Motor neuron (in vitro differentiated cells): Measurements from ENCODE around the gene SPECC1. TPM values are rescaled to one million over a fixed set of nuclear protein-coding genes. Genes with fewer than 3 reads are reported as not detected.
"Not testable (repeated sequence)": the region's sequence is repeated elsewhere in the genome, so short reads cannot be mapped to it uniquely, and the experiment has no call there.

Experiments used
- ATAC-seq, 8 experiments: fragments of 200-7000 bp; cut with Tn5 transposase; replicated peaks in 6 of 8; 2 replicates each; pipeline ENCODE4 v1.8.0; 2021; ENCODE audit warnings: mild to moderate bottlenecking in 8 of 8, moderate library complexity in 8 of 8
- H3K27ac ChIP-seq, 2 donors: fragments of 250-450 bp; sonication (Bioruptor Pico); 2 replicates each; pipeline ENCODE4 v1.9.0; 2021; ENCODE audit warnings: antibody characterized with exemption in 2 of 2, mild to moderate bottlenecking in 2 of 2, moderate library complexity in 1 of 2
- H3K4me1 ChIP-seq, 2 donors: fragments of 250-450 bp; sonication (Bioruptor Pico); replicated peaks in 1 of 2; 2 replicates each; pipeline ENCODE4 v1.6.1; 2021; ENCODE audit warnings: antibody characterized with exemption in 2 of 2, mild to moderate bottlenecking in 2 of 2, moderate library complexity in 1 of 2
- H3K4me3 ChIP-seq, 5 donors: fragments of 250-450 bp; sonication (Bioruptor Pico); 2 replicates each; pipeline ENCODE4 v1.9.0; 2021; ENCODE audit warnings: antibody characterized with exemption in 5 of 5, mild to moderate bottlenecking in 5 of 5, moderate library complexity in 4 of 5
- WGBS, 10 experiments: fragments of 450-650 bp; shearing (Covaris generic); methylation state at CpG; one replicate each; pipeline ENCODE4 v1.0.0; 2022; 5-methylcytosine and 5-hydroxymethylcytosine counted together
- in situ Hi-C, 9 experiments: fragments of 400-800 bp; cut with MboI; loops; one replicate each; pipeline ENCODE4 v1.15.0; 2021; ENCODE audit warnings: low sequenced_read_pairs in 9 of 9, low pct_unique_long_range_greater_than_20kb in 2 of 9; ENCODE audit not compliant: unreplicated experiment in 9 of 9
- total RNA-seq, 8 experiments: library from RNA; unstranded; fragments of 300-600 nt; gene quantifications; 2 replicates each; pipeline versions ENCODE4 v1.2.3 to v1.2.4, GENCODE V29; 2022

The SPECC1 gene
- 100 to 1,000 TPM in 3 of 8 experiments, 10 to 100 TPM in 5; 25.8 to 269 (median 79.5) TPM for total RNA-seq

DNA sequence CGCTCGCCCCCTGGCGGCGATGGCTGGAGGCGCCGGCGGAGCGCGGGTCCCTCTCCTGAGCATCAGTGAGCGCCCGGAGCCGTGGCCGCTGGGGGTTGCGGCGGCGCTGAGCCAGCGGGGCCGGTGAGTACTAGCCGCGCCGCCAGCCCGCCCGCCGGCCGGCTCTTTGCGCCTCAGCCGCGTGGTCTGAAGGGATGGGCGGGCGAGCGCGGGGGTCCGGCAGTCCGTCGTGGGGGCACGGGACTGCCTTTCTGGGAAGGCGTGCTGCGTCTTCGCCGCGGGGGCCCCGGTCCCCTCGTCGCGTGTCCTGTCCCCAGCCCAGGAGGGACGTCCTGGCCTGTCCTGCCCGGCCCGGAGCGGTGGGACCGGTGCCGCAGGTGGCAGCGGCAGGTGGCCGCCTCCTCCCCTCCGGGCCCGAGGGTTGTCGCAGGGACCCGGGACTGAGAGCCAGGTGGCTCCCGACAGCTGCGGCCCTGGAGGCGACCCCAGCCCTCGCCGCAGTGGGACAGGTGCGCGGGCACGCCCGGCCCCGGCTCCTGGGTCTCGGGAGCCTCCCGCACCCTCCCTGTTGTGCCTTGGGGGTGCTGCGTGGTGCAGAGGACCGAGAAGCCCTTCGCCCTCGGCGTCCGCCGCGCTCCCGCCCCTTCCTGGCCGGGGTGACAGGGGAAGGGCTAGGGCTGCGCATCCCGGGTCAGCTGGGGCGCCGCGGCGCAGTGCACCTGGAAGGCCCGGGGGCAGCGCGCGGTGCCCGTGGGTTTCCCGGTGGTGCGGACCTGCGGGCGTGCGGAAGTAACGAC, at the start of gene SPECC1:
Gene SPECC1, plus strand, starts transcription at position 58 of the 797 bp plus-strand sequence. CDS start 87,293 bp downstream, outside the sequence.
- in situ Hi-C loops, result loop anchor here in 3 of 9 experiments (10.0 kb wide), 1 partner anchor 95 kb away; no protein-coding TSS in a partner anchor
- no peak within 1 kb of the TSS for H3K27ac ChIP-seq
- ATAC-seq, result peak; percentile 90 to 97 (median 95)
- H3K4me3 ChIP-seq, result peak within 1 kb of the TSS; percentile 46 to 65 (median 54)
- 0 to 7% (median 0%) methylated on average over 2 to 6 of the region's 96 CpGs; no CpG with 5 or more reads in 6 of the 10 experiments for WGBS, 10 experiments
- H3K4me1 ChIP-seq, result peaks cover 0 to 5% of the 10 kb centered on the region in 2 donors

- H3K4me3 ChIP-seq, ATAC-seq, H3K27ac ChIP-seq, in situ Hi-C loops, H3K4me1 ChIP-seq: not testable (repeated sequence)
- 20 to 100% (median 81%) methylated on average over 1 to 2 of the region's 2 CpGs; no CpG with 5 or more reads in 1 of the 10 experiments for WGBS, 10 experiments
Measured at GRCh38 chr17:19962954-19963353, 46.2 kb upstream of the SPECC1 start.

DNA sequence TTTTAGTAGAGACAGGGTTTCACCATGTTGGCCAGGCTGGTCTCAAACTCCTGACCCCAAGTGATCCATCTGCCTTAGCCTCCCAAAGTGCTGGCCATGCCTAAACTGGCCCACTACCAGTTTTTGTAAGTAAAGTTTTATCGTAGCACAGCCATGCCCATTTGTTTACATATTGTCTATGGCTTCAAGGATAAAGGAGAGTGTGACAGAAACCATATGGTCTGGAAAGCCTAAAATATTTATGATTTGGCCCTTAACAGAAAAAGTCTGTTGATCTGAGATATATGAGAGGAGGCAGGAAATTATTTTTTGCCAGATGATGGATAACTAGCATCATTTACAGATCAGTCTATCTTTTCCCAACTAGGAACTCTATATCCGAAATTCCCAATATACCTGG, 36.0 kb upstream of the SPECC1 start:
- ATAC-seq, result no peak
- no peak overlapping the region for H3K4me3 ChIP-seq
- no peak overlapping the region for H3K27ac ChIP-seq
- H3K4me1 ChIP-seq, result peaks cover 3 to 12% of the 10 kb centered on the region in 2 donors
- in situ Hi-C loops, result no loop called here
- 25 to 100% (median 91%) methylated on average over 1 to 2 of the region's 2 CpGs; no CpG with 5 or more reads in 2 of the 10 experiments for WGBS, 10 experiments

DNA sequence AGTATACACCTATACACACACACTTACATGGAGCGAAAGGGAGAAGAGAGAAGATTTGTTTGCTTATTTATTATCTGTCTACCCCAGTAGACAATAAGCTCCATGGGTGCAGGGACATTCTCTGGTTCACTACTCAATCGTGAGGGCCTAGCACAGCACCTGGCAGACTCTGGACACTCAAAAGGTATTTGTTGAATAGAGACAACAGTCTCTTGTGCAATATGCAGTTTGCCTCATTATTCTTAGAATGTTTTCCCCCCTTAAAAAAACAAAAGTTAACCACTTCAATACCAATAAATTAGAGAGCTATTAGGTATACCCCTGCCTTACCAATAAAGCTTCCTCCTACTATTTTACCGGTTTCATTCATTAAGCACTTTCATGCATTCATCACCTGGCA, 33.6 kb upstream of the SPECC1 start:
- Histone ChIP-seq H3K27ac (no peak overlapping the region), H3K4me1 (peaks cover 6 to 15% of the 10 kb centered on the region in 2 donors), H3K4me3 (no peak overlapping the region)
- in situ Hi-C loops, result loop anchor here in 4 of 9 experiments (25.0 kb wide), 2 partner anchors 137 to 237 kb away; no protein-coding TSS in a partner anchor
- 54 to 100% (median 96%) methylated on average over 1 to 3 of the region's 3 CpGs; no CpG with 5 or more reads in 1 of the 10 experiments for WGBS, 10 experiments
- no peak for ATAC-seq

- in situ Hi-C loops, result loop anchor here in 4 of 9 experiments (25.0 kb wide), 2 partner anchors 135 to 235 kb away; no protein-coding TSS in a partner anchor
- WGBS, 10 experiments, result 0 to 3% (median 0%) methylated on average over 2 to 5 of the region's 75 CpGs; no CpG with 5 or more reads in 6 of the 10 experiments
- Histone ChIP-seq H3K4me3 (peak within 1 kb of the TSS; percentile 82 to 93 (median 87)), H3K27ac (peak within 1 kb of the TSS; percentile 73 to 82), H3K4me1 (peaks cover 6 to 15% of the 10 kb centered on the region in 2 donors)
- ATAC-seq, result peak; percentile 87 to 94 (median 92)
Measured at GRCh38 chr17:19977293-19978208, 31.6 kb upstream of the SPECC1 start, which contains the start of gene AKAP10. Gene AKAP10, minus strand, starts transcription at chr17:19977828. Its CDS starts 149 bp downstream, at chr17:19977679.

- Histone ChIP-seq H3K4me3 (peak overlapping the region; percentile 82 to 93 (median 87)), H3K27ac (peak overlapping the region; percentile 73 to 82), H3K4me1 (peaks cover 6 to 15% of the 10 kb centered on the region in 2 donors)
- WGBS, 10 experiments, result 52 to 100% (median 72%) methylated on average over 1 to 16 of the region's 22 CpGs; no CpG with 5 or more reads in 2 of the 10 experiments
- in situ Hi-C loops, result loop anchor here in 4 of 9 experiments (25.0 kb wide), 2 partner anchors 134 to 234 kb away; no protein-coding TSS in a partner anchor
- ATAC-seq, result peak in 1 of 8 experiments; percentile 19
Measured at GRCh38 chr17:19978209-19978802, 30.9 kb upstream of the SPECC1 start.

GRCh38 chr17:19978805-19979211, 30.4 kb upstream of the SPECC1 start:
- WGBS, 10 experiments, result 86 to 99% (median 97%) methylated on average over 2 to 13 of the region's 13 CpGs
- H3K4me1 ChIP-seq, result peaks cover 6 to 15% of the 10 kb centered on the region in 2 donors
- no peak overlapping the region for H3K27ac ChIP-seq
- in situ Hi-C loops, result loop anchor here in 4 of 9 experiments (25.0 kb wide), 2 partner anchors 133 to 233 kb away; no protein-coding TSS in a partner anchor
- H3K4me3 ChIP-seq, result peak overlapping the region in 1 of 5 donors; percentile 90
- ATAC-seq, result no peak

DNA sequence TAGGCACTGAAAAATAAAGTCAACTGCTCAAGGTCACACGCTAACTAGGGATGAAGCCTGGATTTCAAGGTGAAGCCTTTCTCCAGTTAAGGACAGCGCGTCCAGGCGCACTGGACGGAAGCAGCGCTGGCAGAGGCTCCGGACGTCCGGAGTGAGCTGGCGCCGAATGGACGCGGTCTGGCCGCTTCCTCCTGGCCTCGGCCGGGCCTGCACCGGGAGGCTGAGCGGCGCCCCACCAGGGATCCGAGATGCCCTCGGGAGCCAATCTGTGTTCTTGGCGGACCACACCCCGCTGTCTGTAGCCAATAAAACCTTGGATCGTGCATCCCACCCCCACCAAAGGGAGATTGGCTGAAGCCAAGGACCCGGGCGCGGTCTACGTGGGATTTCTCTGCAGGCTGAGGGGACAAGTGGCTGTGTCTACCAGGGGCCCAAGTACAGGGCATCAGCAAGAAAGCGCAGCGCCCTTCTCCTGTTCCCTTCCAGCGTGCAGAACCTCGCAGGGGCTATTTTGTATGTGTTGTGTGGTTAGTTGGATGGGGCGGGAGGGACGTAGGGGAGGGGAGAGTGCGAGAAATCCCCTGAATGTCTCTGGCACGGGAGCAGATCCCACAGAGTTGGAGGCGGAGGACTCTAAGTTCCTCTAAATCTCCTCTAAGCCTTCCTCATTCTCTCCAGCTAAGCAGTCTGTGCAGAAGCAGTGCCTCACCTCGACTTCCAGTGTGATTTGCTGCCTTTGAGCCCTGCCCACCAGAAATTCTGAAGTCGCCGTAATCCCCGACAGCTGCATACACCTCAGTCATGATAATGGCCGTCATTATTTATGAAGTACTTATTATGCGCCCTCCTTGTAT, 29.0 kb upstream of the SPECC1 start:
- Histone ChIP-seq H3K4me1 (peaks cover 6 to 15% of the 10 kb centered on the region in 2 donors), H3K4me3 (no peak overlapping the region), H3K27ac (no peak overlapping the region)
- in situ Hi-C loops, result loop anchor here in 4 of 9 experiments (25.0 kb wide), 2 partner anchors 132 to 232 kb away; no protein-coding TSS in a partner anchor
- WGBS, 10 experiments, result 60 to 100% (median 89%) methylated on average over 1 to 15 of the region's 43 CpGs; no CpG with 5 or more reads in 1 of the 10 experiments
- no peak for ATAC-seq

DNA sequence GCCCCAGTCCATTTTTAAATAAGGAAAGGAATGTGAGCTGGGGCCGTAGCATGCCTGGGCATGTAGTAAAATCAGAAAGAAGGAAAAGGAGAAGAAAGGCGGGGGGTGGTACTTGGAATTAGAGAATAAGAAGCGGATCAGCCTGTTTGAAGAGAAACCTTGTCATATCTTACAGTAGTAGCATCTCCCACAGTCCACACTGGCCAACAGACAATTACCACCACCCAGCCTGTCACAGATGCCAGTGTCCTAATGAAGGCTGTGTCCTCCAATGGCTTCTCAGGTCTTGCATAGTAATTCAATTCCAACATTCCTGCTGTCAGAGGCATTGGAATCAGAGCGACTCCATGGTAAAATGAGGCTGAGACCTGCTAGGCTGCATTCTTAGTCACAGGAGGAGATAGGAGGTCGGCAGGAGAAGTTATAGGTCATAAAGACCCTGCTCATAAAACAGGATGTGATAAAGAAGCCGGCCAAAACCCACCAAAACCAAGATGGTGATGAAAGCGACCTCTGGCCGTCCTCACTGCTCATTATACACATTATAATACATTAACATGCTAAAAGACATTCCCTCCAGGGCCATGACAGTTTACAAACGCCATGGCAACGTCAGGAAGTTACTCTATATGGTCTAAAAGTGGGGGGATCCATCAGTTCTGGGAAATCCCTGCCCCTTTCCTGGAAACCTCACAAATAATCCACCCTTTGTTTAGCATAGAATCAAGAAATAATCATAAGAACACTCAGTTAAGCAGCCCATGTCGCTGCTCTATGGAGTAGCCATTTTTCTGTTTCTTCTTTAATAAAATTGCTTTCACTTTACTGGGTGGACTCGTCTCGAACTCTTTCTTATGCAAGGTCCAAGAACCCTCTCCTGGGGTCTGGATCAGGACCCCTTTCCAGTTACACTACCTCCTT, 22.0 kb upstream of the SPECC1 start:
- Histone ChIP-seq H3K27ac (peak overlapping the region in 1 of 2 donors; percentile 27), H3K4me3 (no peak overlapping the region), H3K4me1 (peaks cover 8 to 12% of the 10 kb centered on the region in 2 donors)
- in situ Hi-C loops, result loop anchor here in 4 of 9 experiments (25.0 kb wide), 2 partner anchors 125 to 225 kb away; no protein-coding TSS in a partner anchor
- 46 to 100% (median 60%) methylated on average over 1 to 11 of the region's 13 CpGs; no CpG with 5 or more reads in 2 of the 10 experiments for WGBS, 10 experiments
- peak in 5 of 8 experiments; percentile 47 to 82 (median 65) for ATAC-seq

DNA sequence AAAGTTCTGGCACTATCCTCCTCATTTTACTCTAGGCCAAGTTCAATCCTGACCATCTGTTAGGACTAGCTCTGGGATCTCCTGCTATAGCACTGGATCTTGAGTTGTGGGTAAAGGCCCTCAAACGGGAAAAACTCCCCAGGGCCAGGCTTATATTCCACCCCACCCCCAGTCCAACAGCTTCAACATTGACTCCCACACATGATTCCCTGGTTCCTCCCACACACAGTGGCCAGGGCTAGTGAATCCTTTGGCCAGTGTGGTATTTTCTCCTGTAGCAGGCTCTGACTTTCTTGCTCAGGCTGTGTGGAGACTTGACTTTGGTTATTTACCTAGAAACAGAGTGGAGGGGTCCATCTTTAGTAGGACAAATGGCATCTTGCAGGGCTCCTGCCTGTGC, 21.3 kb upstream of the SPECC1 start:
- ATAC-seq, result peak in 1 of 8 experiments; percentile 4

More for the DNA sequence above, 21.3 kb upstream of the SPECC1 start:
- Histone ChIP-seq H3K4me1 (peaks cover 9 to 12% of the 10 kb centered on the region in 2 donors), H3K4me3 (no peak overlapping the region), H3K27ac (no peak overlapping the region)
- in situ Hi-C loops, result loop anchor here in 4 of 9 experiments (25.0 kb wide), 2 partner anchors 124 to 224 kb away; no protein-coding TSS in a partner anchor
- 40 to 83% methylated on average over 1 of the region's 1 CpG; no CpG with 5 or more reads in 8 of the 10 experiments for WGBS, 10 experiments
